HepG2 (cell line): ENCODE measurements around the gene NT5DC1.

Experiments
- ATF2 ChIP-seq: sonication (generic); formaldehyde crosslinking; IDR thresholded peaks from 2 replicates; pipeline ENCODE4 v1.4.0; 2020; ENCODE audit warnings: missing genetic modification reagents
- IKZF1 ChIP-seq: fragments of 450-650 bp; IDR thresholded peaks from 2 replicates; pipeline ENCODE4 v1.7.1; 2016
- NFATC3 ChIP-seq: sonication (generic); formaldehyde crosslinking; IDR thresholded peaks from 2 replicates; pipeline ENCODE4 v1.5.1; 2020; ENCODE audit warnings: mild to moderate bottlenecking, missing genetic modification reagents
- TBP ChIP-seq: sonication (generic); formaldehyde crosslinking; IDR thresholded peaks from 2 replicates; pipeline ENCODE4 v1.5.0; 2020; ENCODE audit warnings: missing genetic modification reagents
- ZNF205 ChIP-seq: IDR thresholded peaks from 2 replicates; pipeline ENCODE4 v1.6.1; 2018; ENCODE audit warnings: missing biosample characterization, missing genetic modification reagents

DNA sequence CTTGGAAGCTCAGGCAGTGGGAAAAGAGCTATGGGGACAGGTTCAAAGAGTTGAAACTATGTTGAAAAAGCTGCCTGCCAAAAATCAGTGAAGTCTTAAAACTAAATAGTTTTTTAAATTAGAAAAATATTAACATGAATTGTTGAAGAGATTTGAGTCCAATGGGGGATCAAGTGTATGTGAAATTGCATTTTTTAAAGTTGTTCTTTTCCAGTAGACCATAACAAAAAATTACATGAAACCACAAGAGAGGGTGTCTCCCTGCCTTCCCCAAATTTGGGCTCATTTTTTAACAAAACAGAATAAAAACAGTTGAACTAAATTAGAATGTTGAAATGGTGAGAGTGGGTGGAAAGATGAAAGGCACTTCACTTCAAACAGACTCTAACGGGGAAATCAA lies 56.7 kb downstream of the NT5DC1 start:
- TF ChIP-seq TBP (CRISPR knock-in tag) = no peak
- TF ChIP-seq ZNF205 (CRISPR knock-in tag) = no peak
- no peak for TF ChIP-seq IKZF1
- no peak for TF ChIP-seq NFATC3 (CRISPR knock-in tag)
- no peak for TF ChIP-seq ATF2
